ENCODE measurements around the gene EFNB1. TPM values are rescaled to one million over a fixed set of nuclear protein-coding genes. Genes with fewer than 3 reads are reported as not detected.

Gene EFNB1
- total RNA-seq, 1 donor from 2014 or later, result 4.2 TPM

DNA sequence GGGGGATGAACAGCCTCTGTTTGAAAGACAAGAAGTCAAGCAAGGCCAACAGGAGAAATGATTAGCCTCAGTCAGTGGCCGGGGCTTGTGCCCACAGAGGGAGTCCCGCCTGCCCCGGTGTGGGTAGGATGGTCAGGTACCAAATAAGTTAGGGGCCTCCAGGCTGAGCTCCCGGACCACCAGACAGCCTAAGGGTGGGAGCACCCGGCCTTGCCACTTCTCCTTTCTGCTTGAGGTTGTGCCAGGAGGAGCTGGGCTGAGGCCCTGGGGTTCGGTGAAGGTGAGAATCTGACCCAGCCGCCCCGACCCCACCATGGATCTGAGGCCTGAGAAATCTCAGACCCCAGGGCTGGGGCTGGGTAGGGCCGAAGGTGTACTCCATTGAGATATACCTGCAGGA lies 48.8 kb downstream of the EFNB1 start:
- intact Hi-C loops (cut with micrococcal nuclease), result no loop called here

DNA sequence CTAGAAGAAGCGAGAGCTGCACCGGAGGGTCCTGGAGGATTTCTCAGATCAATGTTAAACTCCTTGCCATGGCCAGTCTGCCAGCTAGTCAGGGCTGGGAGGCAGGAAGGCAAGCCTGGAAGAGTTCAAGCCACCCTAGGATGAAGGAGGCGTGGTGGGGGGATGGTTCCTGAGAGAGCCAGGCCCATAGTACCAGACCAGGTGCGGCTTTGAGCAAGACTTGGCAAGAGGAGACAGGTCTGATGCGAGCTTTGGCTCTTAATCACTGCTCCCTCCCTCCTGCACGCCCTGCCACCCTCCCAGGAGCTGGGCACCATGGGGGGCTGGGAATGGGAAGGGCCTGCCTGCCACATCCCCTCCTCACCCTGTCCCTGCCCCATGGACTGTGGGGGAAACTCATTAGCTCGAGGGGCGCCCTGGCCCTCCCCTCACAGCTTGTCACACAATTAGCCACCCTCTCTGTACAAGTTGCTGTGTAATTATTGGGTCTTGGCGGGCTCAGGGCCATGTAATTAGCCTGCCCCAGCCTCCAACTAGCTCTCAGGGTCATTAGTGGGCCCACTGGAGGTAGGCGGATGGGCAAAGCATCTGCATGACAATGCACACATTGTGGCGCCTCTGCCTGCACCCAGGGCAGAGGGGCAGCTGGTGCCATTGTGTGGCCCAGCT lies 50.3 kb downstream of the EFNB1 start:
- intact Hi-C loops (cut with micrococcal nuclease), result no loop called here

DNA sequence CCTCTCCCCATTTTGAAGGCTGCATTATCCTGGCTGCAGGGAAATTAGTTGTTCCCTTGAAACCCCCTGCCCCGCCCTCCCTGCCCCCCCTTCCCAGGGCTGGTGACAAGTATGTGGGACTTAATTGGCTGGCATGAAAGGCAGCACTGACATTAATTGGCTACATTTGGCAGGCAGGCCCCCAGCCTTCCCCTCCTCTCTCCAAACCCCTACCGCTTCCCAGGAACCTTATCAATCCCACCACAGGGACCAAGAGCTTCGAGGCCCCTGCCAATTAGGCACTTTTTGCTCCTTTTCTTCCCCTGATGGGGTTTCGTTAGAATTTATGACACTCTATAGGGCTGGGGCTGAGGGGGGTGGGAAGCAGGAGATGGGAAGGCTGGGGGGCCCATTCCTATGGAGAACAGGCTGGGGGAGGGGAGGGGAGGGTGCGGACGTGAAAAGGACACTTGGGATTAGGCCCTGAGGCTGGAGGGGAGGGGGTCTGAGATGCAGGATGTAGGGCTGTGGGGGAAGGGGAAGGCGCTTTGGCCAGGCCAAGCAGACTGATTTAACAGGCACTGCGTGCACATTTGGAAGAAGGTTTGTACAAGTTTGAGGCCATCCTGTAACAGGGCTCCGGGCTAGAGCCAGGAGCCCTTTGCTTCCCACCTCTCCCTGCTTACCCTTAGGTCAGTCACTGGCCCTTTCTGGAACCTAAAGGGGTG lies 52.2 kb downstream of the EFNB1 start:
- intact Hi-C loops (cut with micrococcal nuclease), result no loop called here

DNA sequence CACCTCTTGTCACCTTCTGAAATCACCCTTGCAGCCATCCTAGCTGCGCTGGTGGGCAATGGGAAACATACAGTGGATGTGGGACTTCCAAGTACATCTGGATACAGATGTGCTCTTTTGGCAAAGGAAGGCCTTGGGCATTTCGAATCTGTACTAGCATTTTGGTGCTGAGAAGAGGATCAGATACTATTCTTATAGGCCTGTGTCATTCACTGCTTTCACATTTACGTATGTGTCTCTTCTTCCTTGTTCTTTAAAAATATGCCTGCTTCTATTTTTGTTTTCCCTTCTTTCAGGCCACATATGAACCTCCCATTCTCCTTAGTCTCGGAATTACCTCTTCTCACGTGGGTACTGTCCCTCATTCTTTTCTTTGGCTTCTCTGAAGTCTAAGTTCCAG lies 53.1 kb downstream of the EFNB1 start:
- intact Hi-C loops (cut with micrococcal nuclease), result no loop called here

DNA sequence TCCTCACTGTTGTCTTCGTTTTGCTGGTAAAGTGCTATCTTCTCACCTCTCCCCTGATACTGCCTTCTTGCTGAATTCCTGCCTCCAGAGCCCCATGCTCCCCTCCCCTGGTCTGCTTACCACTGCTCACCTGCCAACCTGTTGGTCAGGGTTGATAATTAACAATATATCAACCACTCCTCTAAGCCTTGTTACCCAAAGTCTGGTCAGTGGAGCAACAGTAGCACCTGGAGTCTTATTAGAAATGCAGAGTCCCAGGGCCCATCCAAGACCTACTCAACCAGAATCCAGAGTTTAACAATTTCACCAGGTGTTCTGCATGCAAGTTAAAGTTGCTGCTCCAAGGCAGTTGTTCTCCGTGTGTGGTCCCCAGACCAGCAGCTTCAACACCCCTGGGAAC lies 55.0 kb downstream of the EFNB1 start:
- intact Hi-C loops (cut with micrococcal nuclease), result no loop called here

DNA sequence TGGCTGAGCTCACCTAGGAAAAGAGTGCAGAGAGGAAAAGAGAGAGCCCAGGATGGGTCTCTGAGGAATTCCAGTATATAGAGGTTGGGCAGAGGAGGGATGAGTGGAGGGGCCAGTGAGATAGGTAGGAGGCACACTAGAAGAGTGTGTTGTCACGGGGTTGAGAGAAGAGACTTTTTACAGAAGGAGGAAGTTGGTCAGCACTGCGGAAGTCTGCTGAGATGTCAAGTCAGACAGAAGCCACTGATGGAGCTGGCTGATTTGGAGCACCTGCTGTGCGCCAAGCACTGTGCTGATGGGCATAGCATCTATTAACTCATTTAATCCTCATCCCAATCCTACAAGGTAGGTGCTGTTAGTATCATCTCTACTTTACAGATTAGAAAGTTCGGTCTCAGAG lies 60.4 kb downstream of the EFNB1 start:
- intact Hi-C loops (cut with micrococcal nuclease), result no loop called here

Other genes starting within 250 kb of the EFNB1 start
- gene STARD8, start 181.4 kb upstream of the EFNB1 start, total RNA-seq, result 2.1 TPM in 2 replicates

All from T-helper 1 cell treated with Interleukin-12 subunit alpha and Interleukin-12 subunit beta and Interleukin-4 antibody, amounts not matched to agents 30 ng/mL and 1 ng/mL, for 36 hours (primary cell).